Nucleus accumbens (tissue), 56 donors: ENCODE results near the gene NGRN.
"Not testable (repeated sequence)": the region's sequence is repeated elsewhere in the genome, so short reads cannot be mapped to it uniquely, and the experiment has no call there.

Experiments
- DNase-seq, 56 donors: peaks; one replicate each; lab custom pipeline; 2025; lab: John Stamatoyannopoulos, UW

NGRN gene

GRCh38 chr15:90233387-90234095, 31.9 kb upstream of the NGRN start, which contains the start of gene CIB1:
TSS of gene CIB1 (minus strand) at chr15:90233941. CDS start at chr15:90233885, 56 bp downstream.
- DNase-seq: peak in 52 of 56 donors; percentile 72 to 98 (median 95)

GRCh38 chr15:90234096-90234988, 31.1 kb upstream of the NGRN start, which contains the start of gene GDPGP1:
TSS of gene GDPGP1 (plus strand) at chr15:90234209. CDS start at chr15:90240909, 6,700 bp downstream.
- peak in 4 of 56 donors; percentile 66 to 91 (median 72) for DNase-seq

GRCh38 chr15:90239371-90239770, 26.1 kb upstream of the NGRN start:
- no peak for DNase-seq

- DNase-seq: no peak
Observed at GRCh38 chr15:90240856-90241255, 24.6 kb upstream of the NGRN start.

- DNase-seq: no peak
Observed at GRCh38 chr15:90241343-90242192, 23.9 kb upstream of the NGRN start.

- DNase-seq: no peak
Observed at GRCh38 chr15:90243943-90244639, 21.4 kb upstream of the NGRN start.

- peak in 23 of 56 donors; percentile 11 to 54 (median 36) for DNase-seq
Observed at GRCh38 chr15:90248789-90249202, 16.7 kb upstream of the NGRN start.

GRCh38 chr15:90249203-90249863, 16.1 kb upstream of the NGRN start, which contains the start of gene TTLL13:
TSS of gene TTLL13 (plus strand) at chr15:90249556. CDS start at chr15:90250631, 1,075 bp downstream.
- DNase-seq: peak; percentile 25 to 93 (median 76)

GRCh38 chr15:90257776-90258175, 7.7 kb upstream of the NGRN start:
- no peak for DNase-seq

GRCh38 chr15:90259524-90259923, 5.9 kb upstream of the NGRN start:
- DNase-seq: no peak

GRCh38 chr15:90260731-90261130, 4.7 kb upstream of the NGRN start:
- not testable (repeated sequence) for DNase-seq

- DNase-seq: no peak
Observed at GRCh38 chr15:90261811-90262210, 3.7 kb upstream of the NGRN start.

GRCh38 chr15:90262426-90262825, 3.0 kb upstream of the NGRN start:
- no peak for DNase-seq

GRCh38 chr15:90264671-90265070, 801 bp upstream of the NGRN start:
- DNase-seq: peak in 2 of 56 donors; percentile 16 to 41

GRCh38 chr15:90266061-90266431, 574 bp downstream of the NGRN start:
- DNase-seq: peak in 31 of 56 donors; percentile 8 to 77 (median 46)

- peak in 5 of 56 donors; percentile 4 to 22 (median 6) for DNase-seq
Observed at GRCh38 chr15:90266485-90266884, 1.0 kb downstream of the NGRN start.

- DNase-seq: no peak
Observed at GRCh38 chr15:90268415-90268814, 2.9 kb downstream of the NGRN start.

GRCh38 chr15:90270502-90271150, 5.2 kb downstream of the NGRN start:
- no peak for DNase-seq
